Measurements from ENCODE around the gene PKDCC. TPM values are rescaled to one million over a fixed set of nuclear protein-coding genes. Genes with fewer than 3 reads are reported as not detected.

PKDCC gene
- total and polyA plus RNA-seq, 2 of the 13 experiments (the other 11 are each of a cell fraction or from before 2014, with no cell fraction given), result 52.6 to 58.8 TPM

DNA sequence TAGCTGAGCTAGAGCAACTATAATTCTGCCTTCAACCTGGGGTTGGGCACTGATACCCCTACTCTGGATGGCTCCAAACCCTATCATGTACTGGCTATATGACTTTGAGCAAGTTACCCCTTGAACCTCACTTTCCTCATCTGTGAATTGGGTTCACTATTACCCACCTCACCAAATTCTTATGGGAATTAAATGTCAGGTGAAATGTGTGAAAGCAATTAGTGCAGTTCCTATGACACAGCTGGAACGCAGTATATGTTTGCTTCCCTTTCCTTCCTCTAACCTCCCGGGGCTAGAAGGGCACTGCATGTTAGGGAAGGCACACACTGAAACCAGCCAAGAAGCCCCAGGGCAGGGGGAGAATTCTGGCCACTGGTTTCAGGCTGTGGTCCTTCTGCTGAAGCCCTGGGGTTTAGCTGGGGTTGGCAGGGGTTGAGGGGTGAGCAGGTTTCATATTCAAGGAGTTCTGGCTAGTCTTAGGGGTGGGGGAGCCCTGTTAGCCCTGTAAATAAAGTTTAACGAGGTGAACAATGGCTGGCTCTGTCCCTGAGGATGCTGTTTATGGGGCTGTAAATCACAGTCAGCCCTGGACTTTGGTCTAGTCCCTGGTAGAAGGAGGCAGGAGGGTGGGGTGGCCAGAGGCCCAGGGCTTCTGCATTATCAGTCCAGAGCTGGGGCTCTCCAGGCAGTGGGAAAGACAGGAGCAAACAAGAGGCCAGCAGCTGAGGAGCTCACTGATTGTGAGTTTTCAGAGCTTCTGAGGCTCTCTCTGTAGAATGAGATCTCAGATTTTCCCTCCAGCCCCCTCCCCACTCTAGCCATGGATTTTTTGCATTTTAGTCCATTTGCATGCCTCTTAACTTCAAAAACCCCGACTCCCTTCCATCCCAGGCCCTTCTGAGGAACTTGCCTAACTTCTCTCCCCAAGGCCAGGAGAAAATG, 8.0 kb downstream of the PKDCC start (continued):
- TF ChIP-seq, protein P1, sequence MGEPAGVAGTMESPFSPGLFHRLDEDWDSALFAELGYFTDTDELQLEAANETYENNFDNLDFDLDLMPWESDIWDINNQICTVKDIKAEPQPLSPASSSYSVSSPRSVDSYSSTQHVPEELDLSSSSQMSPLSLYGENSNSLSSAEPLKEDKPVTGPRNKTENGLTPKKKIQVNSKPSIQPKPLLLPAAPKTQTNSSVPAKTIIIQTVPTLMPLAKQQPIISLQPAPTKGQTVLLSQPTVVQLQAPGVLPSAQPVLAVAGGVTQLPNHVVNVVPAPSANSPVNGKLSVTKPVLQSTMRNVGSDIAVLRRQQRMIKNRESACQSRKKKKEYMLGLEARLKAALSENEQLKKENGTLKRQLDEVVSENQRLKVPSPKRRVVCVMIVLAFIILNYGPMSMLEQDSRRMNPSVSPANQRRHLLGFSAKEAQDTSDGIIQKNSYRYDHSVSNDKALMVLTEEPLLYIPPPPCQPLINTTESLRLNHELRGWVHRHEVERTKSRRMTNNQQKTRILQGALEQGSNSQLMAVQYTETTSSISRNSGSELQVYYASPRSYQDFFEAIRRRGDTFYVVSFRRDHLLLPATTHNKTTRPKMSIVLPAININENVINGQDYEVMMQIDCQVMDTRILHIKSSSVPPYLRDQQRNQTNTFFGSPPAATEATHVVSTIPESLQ (CRISPR knock-in tag; conservative IDR thresholded peaks at IDR 0.05), result no peak
- TF ChIP-seq, protein P2, sequence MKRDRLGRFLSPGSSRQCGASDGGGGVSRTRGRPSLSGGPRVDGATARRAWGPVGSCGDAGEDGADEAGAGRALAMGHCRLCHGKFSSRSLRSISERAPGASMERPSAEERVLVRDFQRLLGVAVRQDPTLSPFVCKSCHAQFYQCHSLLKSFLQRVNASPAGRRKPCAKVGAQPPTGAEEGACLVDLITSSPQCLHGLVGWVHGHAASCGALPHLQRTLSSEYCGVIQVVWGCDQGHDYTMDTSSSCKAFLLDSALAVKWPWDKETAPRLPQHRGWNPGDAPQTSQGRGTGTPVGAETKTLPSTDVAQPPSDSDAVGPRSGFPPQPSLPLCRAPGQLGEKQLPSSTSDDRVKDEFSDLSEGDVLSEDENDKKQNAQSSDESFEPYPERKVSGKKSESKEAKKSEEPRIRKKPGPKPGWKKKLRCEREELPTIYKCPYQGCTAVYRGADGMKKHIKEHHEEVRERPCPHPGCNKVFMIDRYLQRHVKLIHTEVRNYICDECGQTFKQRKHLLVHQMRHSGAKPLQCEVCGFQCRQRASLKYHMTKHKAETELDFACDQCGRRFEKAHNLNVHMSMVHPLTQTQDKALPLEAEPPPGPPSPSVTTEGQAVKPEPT (CRISPR knock-in tag; IDR thresholded peaks at IDR 0.05; ENCODE audit: low read depth), result no peak
- TF ChIP-seq, protein P3, sequence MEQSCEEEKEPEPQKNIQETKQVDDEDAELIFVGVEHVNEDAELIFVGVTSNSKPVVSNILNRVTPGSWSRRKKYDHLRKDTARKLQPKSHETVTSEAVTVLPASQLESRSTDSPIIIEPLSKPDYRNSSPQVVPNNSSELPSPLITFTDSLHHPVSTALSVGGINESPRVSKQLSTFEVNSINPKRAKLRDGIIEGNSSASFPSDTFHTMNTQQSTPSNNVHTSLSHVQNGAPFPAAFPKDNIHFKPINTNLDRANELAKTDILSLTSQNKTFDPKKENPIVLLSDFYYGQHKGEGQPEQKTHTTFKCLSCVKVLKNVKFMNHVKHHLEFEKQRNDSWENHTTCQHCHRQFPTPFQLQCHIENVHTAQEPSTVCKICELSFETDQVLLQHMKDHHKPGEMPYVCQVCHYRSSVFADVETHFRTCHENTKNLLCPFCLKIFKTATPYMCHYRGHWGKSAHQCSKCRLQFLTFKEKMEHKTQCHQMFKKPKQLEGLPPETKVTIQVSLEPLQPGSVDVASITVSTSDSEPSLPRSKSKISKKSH (CRISPR knock-in tag; IDR thresholded peaks at IDR 0.05; ENCODE audit: borderline replicate concordance), result peak; percentile 39; the same call in 1 of the 2 replicates
- TF ChIP-seq ZNF670 (CRISPR knock-in tag; IDR thresholded peaks at IDR 0.05; ENCODE audit: borderline replicate concordance) (no peak), ATRX (CRISPR knock-in tag; IDR thresholded peaks at IDR 0.05; ENCODE audit: borderline replicate concordance) (no peak), THAP11 (CRISPR knock-in tag; IDR thresholded peaks at IDR 0.05) (peak; percentile 76), NFYB (CRISPR knock-in tag; IDR thresholded peaks at IDR 0.05) (no peak), ZNF274 (CRISPR knock-in tag; IDR thresholded peaks at IDR 0.05) (no peak), TMF1 (CRISPR knock-in tag; IDR thresholded peaks at IDR 0.05; ENCODE audit: low read depth) (no peak; the same call in 1 of the 2 replicates)
- TF ChIP-seq, protein P4, sequence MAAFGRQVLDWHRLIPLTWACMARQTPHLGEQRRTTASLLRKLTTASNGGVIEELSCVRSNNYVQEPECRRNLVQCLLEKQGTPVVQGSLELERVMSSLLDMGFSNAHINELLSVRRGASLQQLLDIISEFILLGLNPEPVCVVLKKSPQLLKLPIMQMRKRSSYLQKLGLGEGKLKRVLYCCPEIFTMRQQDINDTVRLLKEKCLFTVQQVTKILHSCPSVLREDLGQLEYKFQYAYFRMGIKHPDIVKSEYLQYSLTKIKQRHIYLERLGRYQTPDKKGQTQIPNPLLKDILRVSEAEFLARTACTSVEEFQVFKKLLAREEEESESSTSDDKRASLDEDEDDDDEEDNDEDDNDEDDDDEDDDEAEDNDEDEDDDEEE (CRISPR knock-in tag; IDR thresholded peaks at IDR 0.05), result no peak
- TF ChIP-seq, protein P5, sequence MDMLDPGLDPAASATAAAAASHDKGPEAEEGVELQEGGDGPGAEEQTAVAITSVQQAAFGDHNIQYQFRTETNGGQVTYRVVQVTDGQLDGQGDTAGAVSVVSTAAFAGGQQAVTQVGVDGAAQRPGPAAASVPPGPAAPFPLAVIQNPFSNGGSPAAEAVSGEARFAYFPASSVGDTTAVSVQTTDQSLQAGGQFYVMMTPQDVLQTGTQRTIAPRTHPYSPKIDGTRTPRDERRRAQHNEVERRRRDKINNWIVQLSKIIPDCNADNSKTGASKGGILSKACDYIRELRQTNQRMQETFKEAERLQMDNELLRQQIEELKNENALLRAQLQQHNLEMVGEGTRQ (IDR thresholded peaks at IDR 0.05; ENCODE audit: low read depth, low read length), result no peak
- TF ChIP-seq, protein P5 (CRISPR knock-in tag; IDR thresholded peaks at IDR 0.05; ENCODE audit: borderline replicate concordance), result no peak
- TF ChIP-seq, protein P6, sequence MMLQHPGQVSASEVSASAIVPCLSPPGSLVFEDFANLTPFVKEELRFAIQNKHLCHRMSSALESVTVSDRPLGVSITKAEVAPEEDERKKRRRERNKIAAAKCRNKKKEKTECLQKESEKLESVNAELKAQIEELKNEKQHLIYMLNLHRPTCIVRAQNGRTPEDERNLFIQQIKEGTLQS (CRISPR knock-in tag; IDR thresholded peaks at IDR 0.05), result 0 out of 2 replicates have a peak, but pooled peaks have one; percentile 22

All from HepG2 (cell line).